T-helper 1 cell treated with Interleukin-12 subunit alpha and Interleukin-12 subunit beta and Interleukin-4 antibody, amounts not matched to agents 30 μg/mL and 1 μg/mL, for 36 hours (primary cell): Measurements from ENCODE around the gene TRMT112.
"Not testable (repeated sequence)": the region's sequence is repeated elsewhere in the genome, so short reads cannot be mapped to it uniquely, and the experiment has no call there.

Source experiments
- H3K27ac Mint-ChIP-seq: one replicate; pipeline ENCODE4 v1.8.0; 2021; ENCODE audit warnings: mild to moderate bottlenecking, mixed read lengths
- H3K27me3 Mint-ChIP-seq: one replicate; pipeline ENCODE4 v1.8.0; 2021; ENCODE audit warnings: low read depth, mixed read lengths
- H3K36me3 Mint-ChIP-seq: one replicate; pipeline ENCODE4 v1.8.0; 2021; ENCODE audit warnings: low read depth, mixed read lengths
- H3K4me1 Mint-ChIP-seq: one replicate; pipeline ENCODE4 v1.8.0; 2021; ENCODE audit warnings: low read depth, mixed read lengths
- H3K4me3 Mint-ChIP-seq: one replicate; pipeline ENCODE4 v1.8.0; 2021; ENCODE audit warnings: mild to moderate bottlenecking, moderate library complexity, mixed read lengths
- H3K9me3 Mint-ChIP-seq: one replicate; pipeline ENCODE4 v1.8.0; 2021; ENCODE audit warnings: mixed read lengths

The TRMT112 gene

DNA sequence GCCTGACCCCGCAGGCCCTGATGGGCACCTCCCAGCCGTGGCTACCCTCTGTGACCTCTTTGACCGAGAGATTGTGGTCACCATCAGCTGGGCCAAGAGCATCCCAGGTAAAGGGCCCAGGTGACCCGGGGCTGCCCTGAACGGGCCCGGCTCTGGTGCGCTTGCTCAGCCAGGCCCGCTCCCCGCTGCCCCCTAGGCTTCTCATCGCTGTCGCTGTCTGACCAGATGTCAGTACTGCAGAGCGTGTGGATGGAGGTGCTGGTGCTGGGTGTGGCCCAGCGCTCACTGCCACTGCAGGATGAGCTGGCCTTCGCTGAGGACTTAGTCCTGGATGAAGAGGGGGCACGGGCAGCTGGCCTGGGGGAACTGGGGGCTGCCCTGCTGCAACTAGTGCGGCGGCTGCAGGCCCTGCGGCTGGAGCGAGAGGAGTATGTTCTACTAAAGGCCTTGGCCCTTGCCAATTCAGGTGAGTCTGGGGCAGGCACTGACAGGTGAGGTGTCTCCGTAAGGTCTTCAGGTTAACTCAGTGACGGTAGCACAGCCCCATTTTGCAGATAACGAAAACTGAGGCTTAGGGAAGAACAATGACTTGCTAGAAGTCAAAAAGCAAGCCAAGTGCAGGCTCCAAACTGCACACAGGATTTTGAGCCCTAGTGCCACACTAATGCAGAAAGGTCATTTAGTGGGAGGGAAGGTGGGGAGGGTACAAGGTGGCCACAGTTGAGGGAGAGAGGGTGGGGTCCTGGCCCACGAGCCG, 2.4 kb downstream of the TRMT112 start:
- H3K27ac Mint-ChIP-seq = no peak overlapping the region
- H3K36me3 Mint-ChIP-seq = peaks cover 21% of the 10 kb centered on the region
- no peaks in the 10 kb centered on the region for H3K9me3 Mint-ChIP-seq
- peaks cover 30% of the 10 kb centered on the region for H3K4me1 Mint-ChIP-seq
- no peak overlapping the region for H3K4me3 Mint-ChIP-seq
- no peaks in the 10 kb centered on the region for H3K27me3 Mint-ChIP-seq

DNA sequence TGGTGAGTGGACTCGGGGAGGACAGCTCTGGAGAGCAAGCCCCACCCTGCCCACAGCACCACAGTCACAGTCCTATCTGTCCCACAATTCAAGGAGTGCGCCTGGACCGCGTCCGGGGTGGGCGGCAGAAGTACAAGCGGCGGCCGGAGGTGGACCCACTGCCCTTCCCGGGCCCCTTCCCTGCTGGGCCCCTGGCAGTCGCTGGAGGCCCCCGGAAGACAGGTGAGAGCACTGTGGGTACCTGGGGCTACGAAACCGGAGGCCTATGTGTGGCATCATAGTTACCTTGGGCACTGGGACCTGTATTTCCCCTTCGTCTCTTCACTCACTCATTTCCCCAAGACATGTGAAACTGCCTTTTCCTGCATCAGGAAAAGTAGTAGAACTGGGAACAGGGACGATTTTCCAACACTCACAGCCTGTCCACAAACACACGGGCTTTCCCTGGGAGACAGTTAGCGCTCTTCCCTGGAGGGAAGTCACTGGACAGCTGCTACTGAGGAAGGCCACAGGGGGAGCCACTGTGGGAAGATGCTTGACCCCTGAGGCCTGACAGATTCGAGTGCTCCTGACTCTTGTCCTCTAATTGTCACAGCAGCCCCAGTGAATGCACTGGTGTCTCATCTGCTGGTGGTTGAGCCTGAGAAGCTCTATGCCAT, 3.1 kb downstream of the TRMT112 start:
- Mint-ChIP-seq H3K27me3 (no peaks in the 10 kb centered on the region), H3K36me3 (peaks cover 20% of the 10 kb centered on the region), H3K4me3 (no peak overlapping the region), H3K27ac (no peak overlapping the region), H3K9me3 (no peaks in the 10 kb centered on the region), H3K4me1 (peaks cover 29% of the 10 kb centered on the region)

DNA sequence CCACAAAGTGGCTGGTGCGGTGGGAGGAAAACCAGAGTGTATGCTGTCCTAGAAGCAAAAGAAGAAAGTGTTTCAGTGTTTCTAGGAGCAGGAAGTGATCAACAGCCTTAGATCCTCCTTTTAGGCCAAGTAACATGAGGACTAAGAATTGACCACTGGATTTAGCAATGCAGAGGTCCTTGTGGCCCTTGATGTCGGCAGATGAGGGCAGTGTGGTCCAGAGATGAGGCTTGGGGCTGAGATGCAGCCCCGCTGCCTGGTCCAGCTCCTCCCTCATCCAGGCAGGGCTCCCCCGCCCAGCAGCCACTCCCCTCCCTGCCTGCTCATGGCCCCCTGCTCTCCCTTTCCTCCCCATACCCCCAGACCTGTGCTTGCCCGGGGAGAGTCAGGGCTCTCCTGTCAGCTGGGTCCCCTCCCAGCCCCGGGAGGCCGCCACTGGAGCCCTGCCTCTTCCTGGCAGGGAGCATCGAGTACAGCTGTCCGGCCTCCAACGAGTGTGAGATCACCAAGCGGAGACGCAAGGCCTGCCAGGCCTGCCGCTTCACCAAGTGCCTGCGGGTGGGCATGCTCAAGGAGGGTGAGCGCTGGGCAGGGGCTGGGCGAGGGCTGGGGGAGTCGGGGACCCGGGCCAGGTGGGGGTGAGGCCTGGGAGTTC, 3.7 kb downstream of the TRMT112 start:
- Mint-ChIP-seq H3K4me3 (no peak overlapping the region), H3K36me3 (peaks cover 17% of the 10 kb centered on the region), H3K9me3 (no peaks in the 10 kb centered on the region), H3K27ac (no peak overlapping the region), H3K4me1 (peaks cover 25% of the 10 kb centered on the region), H3K27me3 (no peaks in the 10 kb centered on the region)

DNA sequence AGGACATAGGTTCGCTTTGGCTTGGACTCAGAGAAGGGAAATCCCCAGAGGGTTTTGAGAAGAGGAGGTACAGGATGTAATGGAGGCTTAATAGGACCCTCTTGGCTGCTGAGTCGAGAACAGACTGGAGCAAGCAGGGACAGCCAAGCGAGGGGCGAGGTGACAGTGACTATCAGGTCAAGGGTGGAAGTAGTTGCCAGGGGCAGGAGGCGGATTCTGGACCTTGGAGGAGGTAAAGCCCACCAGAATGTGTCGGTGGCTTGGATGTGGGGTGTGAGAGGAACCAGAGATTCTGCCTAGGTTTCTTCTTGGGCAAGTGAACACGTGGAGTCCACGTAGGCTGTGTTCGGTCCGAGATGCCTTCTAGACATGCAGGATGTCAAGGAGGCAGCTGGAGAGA, 4.4 kb downstream of the TRMT112 start:
- Mint-ChIP-seq H3K36me3 (peaks cover 17% of the 10 kb centered on the region), H3K4me1 (peaks cover 25% of the 10 kb centered on the region), H3K27me3 (no peaks in the 10 kb centered on the region), H3K9me3 (no peaks in the 10 kb centered on the region), H3K27ac (peak overlapping the region; percentile 69), H3K4me3 (peak overlapping the region; percentile 44)

DNA sequence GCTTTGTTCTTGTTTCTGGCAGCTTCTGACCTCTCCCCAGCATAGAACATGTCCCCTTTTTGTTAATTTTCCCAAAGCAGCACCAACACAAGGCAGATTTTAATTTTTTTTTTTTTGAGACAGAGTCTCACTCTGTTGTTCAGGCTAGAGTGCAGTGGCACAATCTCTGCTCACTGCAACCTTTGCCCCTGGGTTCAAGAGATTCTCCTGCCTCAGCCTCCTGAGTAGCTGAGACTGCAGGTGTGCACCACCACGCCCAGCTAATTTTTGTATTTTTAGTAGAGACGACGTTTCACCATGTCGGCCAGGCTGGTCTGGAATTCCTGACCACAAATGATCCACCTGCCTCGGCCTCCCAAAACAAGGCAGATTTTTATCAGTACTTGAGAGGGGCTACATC, 9.6 kb downstream of the TRMT112 start:
- H3K4me3 Mint-ChIP-seq = peak overlapping the region; percentile 51
- not testable (repeated sequence) for H3K9me3 Mint-ChIP-seq, H3K27me3 Mint-ChIP-seq, H3K36me3 Mint-ChIP-seq
- peak overlapping the region; percentile 69 for H3K27ac Mint-ChIP-seq
- H3K4me1 Mint-ChIP-seq = peaks cover 25% of the 10 kb centered on the region

DNA sequence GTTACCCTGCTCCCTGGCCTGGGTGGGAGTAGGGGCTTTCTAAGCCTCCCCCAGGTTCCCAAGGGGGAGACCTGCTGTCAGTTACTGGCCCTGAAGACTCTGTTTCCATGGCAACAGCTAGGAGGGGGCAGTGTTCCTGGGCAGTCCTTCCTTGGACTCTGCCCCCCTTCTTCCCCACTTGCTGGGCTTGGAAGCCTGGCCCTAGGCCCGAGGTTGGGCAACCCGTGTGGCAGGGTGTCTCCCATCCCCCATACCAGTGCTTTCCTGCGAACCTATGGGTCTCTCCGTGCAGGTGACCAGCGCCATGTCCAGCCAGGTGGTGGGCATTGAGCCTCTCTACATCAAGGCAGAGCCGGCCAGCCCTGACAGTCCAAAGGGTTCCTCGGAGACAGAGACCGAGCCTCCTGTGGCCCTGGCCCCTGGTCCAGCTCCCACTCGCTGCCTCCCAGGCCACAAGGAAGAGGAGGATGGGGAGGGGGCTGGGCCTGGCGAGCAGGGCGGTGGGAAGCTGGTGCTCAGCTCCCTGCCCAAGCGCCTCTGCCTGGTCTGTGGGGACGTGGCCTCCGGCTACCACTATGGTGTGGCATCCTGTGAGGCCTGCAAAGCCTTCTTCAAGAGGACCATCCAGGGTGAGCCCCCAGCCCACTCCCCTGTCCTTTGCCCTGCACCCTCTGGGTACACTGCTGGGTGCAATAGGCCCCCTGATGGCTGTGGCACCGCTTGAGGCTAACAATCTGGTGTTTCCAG, 10.3 kb downstream of the TRMT112 start:
- peak overlapping the region; percentile 96 for H3K4me3 Mint-ChIP-seq
- no peaks in the 10 kb centered on the region for H3K27me3 Mint-ChIP-seq
- H3K9me3 Mint-ChIP-seq = no peaks in the 10 kb centered on the region
- peaks cover 7% of the 10 kb centered on the region for H3K36me3 Mint-ChIP-seq
- H3K27ac Mint-ChIP-seq = no peak overlapping the region
- peaks cover 18% of the 10 kb centered on the region for H3K4me1 Mint-ChIP-seq

DNA sequence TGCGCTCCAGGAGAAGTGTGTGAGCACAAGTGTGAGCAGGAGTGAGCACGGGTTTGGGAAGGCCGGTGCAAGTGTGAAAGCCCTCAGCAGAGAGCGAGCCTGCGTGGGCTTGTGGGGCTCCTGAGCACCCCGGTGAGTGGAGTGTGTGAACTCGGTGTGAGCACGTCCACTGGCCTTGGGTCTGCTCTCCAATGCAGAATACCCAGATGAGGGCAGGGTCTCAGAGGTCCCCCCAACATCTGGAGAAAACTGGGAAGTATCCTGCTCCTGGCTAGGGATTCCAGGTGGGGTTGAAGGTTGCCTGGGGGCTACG, 10.8 kb downstream of the TRMT112 start:
- peak overlapping the region; percentile 96 for H3K4me3 Mint-ChIP-seq
- H3K27me3 Mint-ChIP-seq = no peaks in the 10 kb centered on the region
- H3K9me3 Mint-ChIP-seq = no peaks in the 10 kb centered on the region
- peaks cover 18% of the 10 kb centered on the region for H3K4me1 Mint-ChIP-seq
- peaks cover 7% of the 10 kb centered on the region for H3K36me3 Mint-ChIP-seq
- H3K27ac Mint-ChIP-seq = peak overlapping the region; percentile 90

DNA sequence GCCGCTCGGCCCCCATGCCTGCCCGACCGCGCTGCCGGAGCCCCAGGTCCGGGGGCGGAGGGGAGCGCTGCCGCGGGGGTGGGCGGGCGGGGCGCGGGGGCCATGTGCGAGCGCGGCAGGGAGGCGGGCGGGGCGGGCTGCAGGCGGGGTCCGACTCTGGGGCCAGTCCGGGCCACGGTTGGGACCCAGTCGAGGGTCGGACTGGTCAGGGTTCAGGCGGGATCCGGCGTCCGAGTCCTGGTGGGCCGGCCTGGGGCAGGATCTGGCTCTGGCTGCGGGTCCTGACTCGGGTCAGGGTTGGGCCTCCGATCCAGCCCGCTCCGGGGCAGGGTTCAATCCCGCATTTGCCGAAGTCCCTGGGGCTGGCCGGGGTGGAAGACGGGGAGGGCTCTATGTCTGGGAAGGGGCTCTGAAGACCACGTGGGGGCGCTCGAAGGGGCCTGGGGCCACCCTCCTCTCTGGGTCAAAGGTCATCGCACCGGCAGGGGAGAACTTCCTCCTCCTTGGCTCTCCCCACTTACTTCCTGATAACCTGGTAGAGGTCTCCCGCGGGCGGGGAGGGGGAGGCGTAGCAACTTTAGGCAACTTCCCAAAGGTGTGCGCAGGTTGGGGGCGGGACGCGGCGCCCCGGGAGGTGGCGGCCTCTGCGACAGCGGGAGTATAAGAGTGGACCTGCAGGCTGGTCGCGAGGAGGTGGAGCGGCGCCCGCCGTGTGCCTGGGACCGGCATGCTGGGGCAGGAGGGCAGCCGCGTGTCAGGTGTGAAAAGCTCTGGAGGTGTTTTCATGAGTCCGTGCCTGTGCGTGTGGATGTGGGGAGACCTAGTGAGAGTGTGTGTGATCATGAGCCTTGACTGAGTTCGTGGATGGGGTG, 11.4 kb downstream of the TRMT112 start:
- Mint-ChIP-seq H3K4me1 (peaks cover 18% of the 10 kb centered on the region), H3K27me3 (peaks cover 2% of the 10 kb centered on the region), H3K36me3 (peaks cover 7% of the 10 kb centered on the region), H3K9me3 (no peaks in the 10 kb centered on the region), H3K4me3 (peak overlapping the region; percentile 96), H3K27ac (peak overlapping the region; percentile 90)

DNA sequence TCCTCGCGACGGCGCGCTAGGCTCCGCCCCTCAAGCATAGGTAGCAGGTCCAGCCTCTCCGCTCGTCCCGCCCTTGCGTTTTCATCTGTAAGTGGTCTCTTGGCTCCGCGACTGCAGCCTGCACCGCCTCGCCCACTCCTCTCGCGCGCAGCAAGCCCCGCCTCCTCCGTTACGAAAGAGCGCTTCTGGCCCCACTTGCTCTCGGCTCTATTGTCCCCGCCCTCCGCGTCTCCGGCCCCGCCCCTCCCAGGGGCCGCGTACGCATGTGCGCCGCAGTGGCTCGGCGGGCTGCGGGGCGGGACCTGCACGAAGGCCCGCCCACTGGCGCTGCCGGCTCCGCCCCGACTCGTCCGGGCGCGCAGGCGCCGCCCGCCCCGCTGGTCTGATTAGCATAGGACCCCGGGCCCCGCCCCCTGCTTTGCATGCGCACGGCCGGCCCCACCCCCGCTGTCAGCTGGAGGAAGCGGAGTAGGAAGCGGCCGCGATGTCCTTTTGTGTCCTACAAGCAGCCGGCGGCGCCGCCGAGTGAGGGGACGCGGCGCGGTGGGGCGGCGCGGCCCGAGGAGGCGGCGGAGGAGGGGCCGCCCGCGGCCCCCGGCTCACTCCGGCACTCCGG, 12.2 kb downstream of the TRMT112 start, which contains the start of gene ESRRA:
Gene ESRRA, plus strand, starts transcription at position 450 of the 616 bp plus-strand sequence. CDS start 1,656 bp downstream, outside the sequence.
- Mint-ChIP-seq H3K27me3 (peaks cover 10% of the 10 kb centered on the region), H3K4me3 (peak within 1 kb of the TSS; percentile 96), H3K27ac (peak within 1 kb of the TSS; percentile 93), H3K36me3 (peaks cover 7% of the 10 kb centered on the region), H3K9me3 (no peaks in the 10 kb centered on the region), H3K4me1 (peaks cover 26% of the 10 kb centered on the region)

DNA sequence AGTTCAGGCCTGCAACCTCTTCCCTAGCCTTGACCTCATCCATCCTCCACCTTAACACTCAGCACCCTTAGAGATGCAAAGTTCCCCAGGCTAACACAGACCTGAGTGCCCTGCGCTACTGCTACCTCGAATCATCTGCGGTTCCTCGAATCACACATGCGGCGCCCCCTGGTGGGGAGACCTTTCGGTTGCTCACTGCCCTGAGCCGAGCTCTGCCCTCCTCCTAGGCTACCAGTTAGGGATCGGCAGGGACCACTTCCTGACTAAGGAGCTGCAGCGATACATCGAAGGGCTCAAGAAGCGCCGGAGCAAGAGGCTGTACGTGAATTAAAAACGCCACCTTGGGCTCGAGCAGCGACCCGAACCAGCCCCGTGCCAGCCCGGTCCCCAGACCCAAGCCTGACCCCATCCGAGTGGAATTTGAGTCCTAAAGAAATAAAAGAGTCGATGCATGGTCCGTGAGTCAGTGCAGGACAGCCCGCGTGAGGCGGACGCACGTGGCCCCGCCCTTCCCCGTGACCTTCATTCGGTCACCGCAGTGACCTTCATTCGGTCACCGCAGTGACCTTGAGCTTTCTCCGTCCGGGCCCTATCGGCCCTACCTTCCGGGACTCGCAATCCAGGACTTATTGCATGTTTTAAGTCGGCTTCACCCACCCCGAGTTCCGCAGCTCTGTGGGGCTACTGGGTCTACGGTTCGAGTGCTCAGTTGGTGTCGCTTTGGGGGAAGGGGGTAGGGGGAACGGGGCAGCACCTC, 12.9 kb downstream of the TRMT112 start:
- Mint-ChIP-seq H3K27me3 (peaks cover 15% of the 10 kb centered on the region), H3K4me3 (peak overlapping the region; percentile 90), H3K4me1 (peaks cover 28% of the 10 kb centered on the region), H3K9me3 (no peaks in the 10 kb centered on the region), H3K27ac (peak overlapping the region; percentile 93), H3K36me3 (peaks cover 7% of the 10 kb centered on the region)

DNA sequence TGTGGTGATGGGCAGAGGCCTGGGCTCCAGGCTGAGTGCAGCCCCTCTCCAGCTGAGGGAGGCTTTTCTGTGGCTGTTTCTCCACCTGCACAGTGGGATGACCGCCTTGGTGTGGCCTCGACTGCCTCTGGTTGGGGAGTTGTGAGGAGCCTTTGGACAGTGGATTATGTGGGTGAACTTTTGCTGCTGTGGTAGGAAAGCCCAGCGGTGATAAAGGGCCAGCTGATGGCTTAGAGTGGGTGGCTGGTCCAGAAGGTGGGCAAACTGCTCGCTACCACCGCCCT, 13.4 kb downstream of the TRMT112 start:
- Mint-ChIP-seq H3K27ac (peak overlapping the region; percentile 93), H3K36me3 (peaks cover 7% of the 10 kb centered on the region), H3K27me3 (peaks cover 21% of the 10 kb centered on the region), H3K9me3 (no peaks in the 10 kb centered on the region), H3K4me1 (peaks cover 28% of the 10 kb centered on the region), H3K4me3 (peak overlapping the region; percentile 90)

DNA sequence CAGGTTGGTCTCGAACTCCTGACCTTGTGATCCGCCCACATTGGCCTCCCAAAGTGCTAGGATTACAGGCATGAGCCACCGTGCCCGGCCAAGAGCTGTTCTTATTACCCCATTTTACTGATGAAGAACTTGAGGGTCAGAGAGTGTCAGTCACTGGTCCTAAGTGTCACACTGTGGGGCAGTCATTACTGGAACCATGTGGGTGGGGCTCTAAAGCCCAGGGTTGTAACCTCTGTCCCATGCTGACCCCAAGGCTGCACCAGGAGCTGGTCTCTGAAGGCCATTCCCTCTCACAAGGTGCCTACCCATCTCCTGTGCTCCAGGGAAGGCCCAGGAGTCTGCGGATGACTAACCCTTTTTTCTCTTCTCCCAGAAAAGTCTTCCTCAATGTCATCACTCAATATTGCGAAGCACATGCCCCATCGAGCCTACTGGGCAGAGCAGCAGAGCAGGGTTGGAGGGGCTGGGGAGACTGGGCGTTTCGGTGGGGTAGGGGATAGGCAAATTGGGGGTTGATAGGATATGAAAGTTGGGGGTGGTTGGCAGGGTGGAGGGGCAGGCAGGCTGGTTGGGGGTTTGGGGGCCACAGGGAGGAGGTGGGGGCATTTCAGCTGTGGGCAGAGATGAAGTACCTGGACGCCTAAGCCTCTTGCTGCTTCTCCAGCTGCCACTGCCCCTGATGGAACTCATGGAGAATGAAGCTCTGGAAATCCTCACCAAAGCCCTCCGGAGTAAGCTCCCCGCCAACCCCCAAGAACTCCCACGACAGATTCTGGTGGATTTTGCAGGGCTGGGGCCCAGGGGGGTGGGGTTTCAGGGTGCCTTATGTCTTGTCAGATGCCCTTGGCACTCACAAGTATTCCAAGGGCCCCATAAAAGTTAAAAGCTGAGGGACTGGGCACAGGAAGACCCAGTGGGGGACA, 14.0 kb downstream of the TRMT112 start:
- no peaks in the 10 kb centered on the region for H3K9me3 Mint-ChIP-seq
- peak overlapping the region; percentile 93 for H3K27ac Mint-ChIP-seq
- peaks cover 7% of the 10 kb centered on the region for H3K36me3 Mint-ChIP-seq
- peaks cover 27% of the 10 kb centered on the region for H3K27me3 Mint-ChIP-seq
- H3K4me1 Mint-ChIP-seq = peaks cover 29% of the 10 kb centered on the region
- H3K4me3 Mint-ChIP-seq = no peak overlapping the region
